Right cardiac atrium (tissue), 5 donors: Measurements from ENCODE around the gene ABHD17C. TPM values are rescaled to one million over a fixed set of nuclear protein-coding genes. Genes with fewer than 3 reads are reported as not detected.

Experiments used
- ATAC-seq, 2 donors: fragments of 200-7000 bp; cut with Tn5 transposase; one replicate each; pipeline versions ENCODE4 v1.8.0 to v1.9.1; 2020; ENCODE audit warnings: moderate library complexity in 2 of 2, mild to moderate bottlenecking in 1 of 2
- DNase-seq, 3 donors: peaks; one replicate each; pipeline ENCODE4 v3.0.0-alpha.2; 2020
- H3K27ac ChIP-seq: one replicate; pipeline ENCODE4 v1.5.1; 2013; ENCODE audit warnings: mild to moderate bottlenecking, low read length, control low read depth, moderate library complexity
- H3K27me3 ChIP-seq: one replicate; pipeline ENCODE4 v1.6.1; 2013; ENCODE audit not compliant: control insufficient read depth, insufficient read depth
- H3K4me1 ChIP-seq: one replicate; pipeline ENCODE4 v1.6.1; 2013; ENCODE audit warnings: low read length; ENCODE audit not compliant: control insufficient read depth, insufficient read depth
- H3K4me3 ChIP-seq: one replicate; pipeline ENCODE4 v1.5.1; 2013; ENCODE audit warnings: low read length, control low read depth
- H3K9me3 ChIP-seq: one replicate; pipeline ENCODE4 v1.6.1; 2013; ENCODE audit warnings: low read length; ENCODE audit not compliant: control insufficient read depth
- WGBS: extraction: QIAGEN DNeasy Blood & Tissue Kit; methylation state at CpG from one replicate; pipeline ENCODE4 v1.1.7; 2013; 5-methylcytosine and 5-hydroxymethylcytosine counted together
- intact Hi-C, 4 donors: fragments of 100-400 bp; cut with DNase I; formaldehyde crosslinking; loops; one replicate each; pipeline versions ENCODE4 v1.11.0 to v1.14.0; 2022 to 2023
- polyA plus RNA-seq: library from polyadenylated mRNA; stranded (reverse); fragments of 200-250 nt; gene quantifications from one replicate; pipeline ENCODE4 v1.2.3, GENCODE V29; 2013
- total RNA-seq, 4 donors: library from RNA; stranded (reverse); fragmentation: NEBNext Ultra II Directional; extraction: Animal tissue kit (Norgen Biotek cat#: 25700); gene quantifications; one replicate each; pipeline ENCODE4 v1.2.1, GENCODE V29; 2021
- donor health status: healthy with polysubstance abuse.
- donor health status: DM: no; HTN: yes; CAD: no.
- donor health status: DM: no; HTN: no; CAD: no.
- donor health status: DM: no; HTN: yes; CAD: no; lungs with severe emphysema.
- donor health status: DM: yes; HTN: yes; CAD: no.

Gene ABHD17C
- total and polyA plus RNA-seq, 5 donors: 2.6 to 6.2 (median 5.3) TPM

DNA sequence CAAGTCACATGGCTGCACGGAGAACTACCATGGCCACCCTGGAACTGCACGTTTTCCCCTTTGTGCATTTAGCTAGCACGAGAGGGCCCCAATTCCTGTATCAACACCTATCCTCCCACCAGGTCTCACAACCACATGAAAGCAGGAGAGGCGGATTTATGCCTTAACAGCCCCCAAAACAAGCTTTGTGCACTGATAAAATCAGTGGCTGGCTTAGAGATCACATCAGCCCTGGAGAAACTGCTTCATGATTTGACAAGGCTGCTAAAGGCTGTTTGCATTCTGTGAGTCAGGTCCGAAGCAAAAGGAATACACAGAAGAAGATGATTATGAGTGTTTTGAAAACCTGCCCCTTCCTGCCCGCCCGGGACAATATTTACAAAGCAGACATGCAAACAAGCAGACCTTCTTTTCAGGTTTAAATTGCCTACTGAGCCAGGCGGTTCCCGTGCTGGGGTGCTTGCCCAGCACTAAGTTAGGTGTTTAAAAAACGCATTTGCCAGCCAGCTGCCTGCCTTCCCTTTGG lies 109.9 kb downstream of the ABHD17C start:
- Histone ChIP-seq H3K4me3 (no peak overlapping the region), H3K9me3 (no peaks in the 10 kb centered on the region), H3K27ac (no peak overlapping the region), H3K4me1 (no peaks in the 10 kb centered on the region), H3K27me3 (no peaks in the 10 kb centered on the region)
- no peak for ATAC-seq
- intact Hi-C loops: no loop called here
- 68% methylated on average over 10 of the region's 10 CpGs for WGBS
- no peak for DNase-seq

Other genes starting within 250 kb of the ABHD17C start
- 1 to 10 TPM; 1.1 to 3.9 (median 2.7) TPM for gene CEMIP, start 84.1 kb downstream of the ABHD17C start, total RNA-seq
- gene CEMIP, start 84.1 kb downstream of the ABHD17C start, polyA plus RNA-seq: 0.23 TPM